ENCODE results near the gene PRDM9. TPM values are rescaled to one million over a fixed set of nuclear protein-coding genes. Genes with fewer than 3 reads are reported as not detected.

Gene PRDM9
- total and polyA plus RNA-seq, 2 donors (not counting 3 experiments of a cell fraction or from before 2014, with no cell fraction given), result not detected

GRCh38 chr5:23528677-23529076 lies 21.3 kb downstream of the PRDM9 start:
- H3K9me3 ChIP-seq (replicated peaks; ENCODE audit: control insufficient read depth, insufficient read depth, low read length), result no peaks in the 10 kb centered on the region
- H3K27ac ChIP-seq (ENCODE audit: insufficient read depth, low read depth, low read length), result no peak overlapping the region
- H3K9me1 ChIP-seq (replicated peaks; ENCODE audit: control insufficient read depth, extremely low read depth, insufficient read depth, low read length), result no peaks in the 10 kb centered on the region
- H3K79me2 ChIP-seq (ENCODE audit: control insufficient read depth, insufficient read depth, low read length), result no peaks in the 10 kb centered on the region
- H3K27me3 ChIP-seq (ENCODE audit: control insufficient read depth in 2 of 2, insufficient read depth in 2 of 2, low read length in 2 of 2), result no peaks in the 10 kb centered on the region
- H3K36me3 ChIP-seq (ENCODE audit: control insufficient read depth in 2 of 2, extremely low read depth in 1 of 2, insufficient read depth in 2 of 2, low read length in 2 of 2), result no peaks in the 10 kb centered on the region
- H3K4me3 ChIP-seq (replicated peaks in 1 of 3; ENCODE audit: insufficient read depth in 1 of 3, low read depth in 1 of 3, low read length in 3 of 3), result no peak overlapping the region
- ChIA-PET CTCF (no interaction called here), POLR2A (no interaction called here)
- no peak overlapping the region for H3K4me2 ChIP-seq (ENCODE audit: insufficient read depth, low read length)
- BruUV-seq (replicated peaks), result no TSS peak
- no peaks in the 10 kb centered on the region for H3K4me1 ChIP-seq (ENCODE audit: control insufficient read depth, extremely low read depth, insufficient read depth, low read length)
- H2AFZ ChIP-seq (ENCODE audit: low read depth, low read length), result no peak overlapping the region
- intact Hi-C loops (cut with micrococcal nuclease) (no loop called here), dilution Hi-C loops (cut with MboI; ENCODE audit: extremely low pct_ligation_motif_present, low sequenced_read_pairs) (no loop called here)
- FAIRE-seq (no peak), DNase-seq (ENCODE audit: low read depth, low spot score) (no peak)
- no peaks in the 10 kb centered on the region for H4K20me1 ChIP-seq (replicated peaks; ENCODE audit: control insufficient read depth, extremely low read depth, insufficient read depth, low read length)
- no peak overlapping the region for H3K9ac ChIP-seq (replicated peaks; ENCODE audit: extremely low read depth, insufficient read depth, low read length)
- TF ChIP-seq POLR2AphosphoS5 (IDR thresholded peaks at IDR 0.05; ENCODE audit: insufficient read depth, low read depth, low read length) (no peak), POLR2A (IDR thresholded peaks at IDR 0.05; ENCODE audit: low read depth, low read length) (no peak), EZH2 (IDR thresholded peaks at IDR 0.05; ENCODE audit: borderline replicate concordance, low read depth, low read length, severe bottlenecking) (no peak), CTCF (IDR thresholded peaks at IDR 0.05; ENCODE audit: extremely low read depth in 1 of 2, insufficient read depth in 1 of 2, low read depth in 1 of 2, low read length in 2 of 2) (no peak), MAX (IDR thresholded peaks at IDR 0.05; ENCODE audit: insufficient read depth, insufficient read length) (no peak), FOS (IDR thresholded peaks at IDR 0.05; ENCODE audit: borderline replicate concordance, insufficient read depth, low read length) (no peak), MYC (IDR thresholded peaks at IDR 0.05; ENCODE audit: low read depth, low read length) (no peak), JUN (IDR thresholded peaks at IDR 0.05; ENCODE audit: borderline replicate concordance, insufficient read depth, insufficient read length, low read depth) (no peak), GATA2 (IDR thresholded peaks at IDR 0.05; ENCODE audit: insufficient read depth, insufficient read length, low read depth, low read length) (no peak)
